HG02970 (cell line): Measurements from ENCODE around the gene RPS3.

Experiments
- ATAC-seq: cut with Tn5 transposase; IDR thresholded peaks from one replicate; pipeline ENCODE4 v1.9.1; 2021; ENCODE audit warnings: mild to moderate bottlenecking, moderate library complexity, moderate number of reproducible peaks; ENCODE audit not compliant: unreplicated experiment, low FRiP score

Gene RPS3

GRCh38 chr11:75432911-75433321 lies 33.6 kb downstream of the RPS3 start, which contains the start of gene KLHL35:
TSS of gene KLHL35 (minus strand) at chr11:75433203. CDS start at chr11:75430629, 2,574 bp downstream.
- ATAC-seq, result no peak

DNA sequence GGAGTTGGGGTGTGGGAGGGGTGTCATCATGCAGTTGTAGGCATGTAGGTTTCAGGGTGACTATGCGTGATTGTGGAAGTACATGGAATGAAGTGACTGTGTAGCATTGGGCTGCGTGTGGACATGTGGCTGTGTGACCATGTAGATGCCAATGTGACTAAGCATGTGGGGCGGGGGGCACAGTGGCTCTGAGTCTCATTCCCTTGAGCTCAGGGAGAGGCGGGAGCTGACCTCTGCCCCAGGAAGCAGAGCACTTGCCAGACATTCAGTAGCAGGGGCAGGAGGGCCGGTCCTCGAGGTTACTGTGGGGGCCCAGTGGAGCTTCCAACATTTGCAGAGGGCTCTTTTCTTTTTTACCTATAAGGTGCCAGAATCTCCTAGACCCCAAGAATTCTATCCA lies 34.1 kb downstream of the RPS3 start:
- no peak for ATAC-seq

- no peak for ATAC-seq
Measured at GRCh38 chr11:75434051-75434450, 34.7 kb downstream of the RPS3 start.

DNA sequence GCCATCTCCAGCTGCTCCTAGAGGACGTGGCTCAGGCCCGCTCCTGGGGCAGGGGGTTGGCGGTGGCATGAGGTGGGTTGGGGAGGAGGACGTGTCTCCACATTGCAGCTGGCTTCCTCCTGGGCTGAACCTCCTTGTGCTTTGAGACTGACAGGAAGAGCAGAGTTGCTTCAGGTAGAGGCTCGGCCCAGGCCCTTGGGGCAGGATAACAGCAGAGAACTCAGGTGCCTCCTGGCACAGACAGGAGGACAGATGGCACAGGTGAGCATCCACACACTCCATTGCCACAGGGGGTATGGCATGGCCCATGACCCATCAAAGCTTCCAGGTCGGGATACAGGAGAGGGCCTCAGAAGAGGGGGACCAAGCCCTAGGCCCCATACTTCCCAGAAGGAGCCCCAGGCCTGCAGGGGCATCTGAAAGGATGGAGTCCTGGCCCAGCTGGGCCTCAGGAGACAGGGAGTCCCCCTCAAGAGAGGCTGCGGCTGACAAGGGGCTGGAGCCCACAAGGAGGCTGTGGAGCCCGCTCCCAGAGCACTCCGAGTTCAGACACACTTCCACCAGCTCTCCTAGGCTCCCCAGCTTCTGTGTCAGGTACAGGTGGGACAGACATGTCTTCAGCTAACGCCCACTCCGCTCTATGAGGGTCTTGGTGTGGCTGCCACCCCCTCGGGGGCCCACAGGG lies 35.7 kb downstream of the RPS3 start:
- ATAC-seq, result no peak

DNA sequence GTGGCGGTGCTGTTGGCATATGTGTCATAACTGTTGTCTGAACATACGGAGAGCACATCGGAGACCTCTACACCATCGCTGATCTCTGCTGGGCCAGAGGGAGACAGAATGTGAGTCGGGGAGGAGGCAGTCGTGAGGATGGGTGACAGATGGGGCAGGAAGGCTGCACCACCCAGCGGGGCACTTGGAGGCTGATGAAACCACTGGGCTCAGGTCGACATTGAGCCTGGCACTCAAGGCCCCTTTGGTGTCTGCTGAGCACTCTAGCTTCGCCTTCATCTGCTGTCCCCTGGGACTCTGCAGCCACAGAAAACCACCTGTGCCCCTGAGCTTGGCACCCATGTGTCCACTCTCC lies 36.2 kb downstream of the RPS3 start:
- ATAC-seq, result no peak

DNA sequence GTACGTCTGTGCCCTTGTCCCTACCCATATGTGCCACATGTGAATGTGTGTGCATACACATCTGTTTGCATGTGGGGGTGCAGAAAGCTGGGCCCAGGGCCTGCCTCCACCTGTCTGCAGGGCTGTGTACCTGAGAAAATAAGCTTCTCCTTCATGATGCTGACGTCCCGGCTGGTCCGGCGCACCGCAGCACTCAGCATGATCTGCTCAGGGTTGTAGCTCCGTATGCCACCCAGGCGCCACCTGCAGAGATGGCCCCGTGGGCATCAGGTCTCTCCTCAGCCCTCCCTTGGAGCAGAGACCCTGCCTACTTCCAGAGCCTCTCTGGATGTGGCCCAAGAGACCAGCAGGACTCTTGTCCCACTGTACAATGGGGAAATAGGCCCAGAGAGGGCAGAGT lies 37.5 kb downstream of the RPS3 start:
- ATAC-seq, result no peak

DNA sequence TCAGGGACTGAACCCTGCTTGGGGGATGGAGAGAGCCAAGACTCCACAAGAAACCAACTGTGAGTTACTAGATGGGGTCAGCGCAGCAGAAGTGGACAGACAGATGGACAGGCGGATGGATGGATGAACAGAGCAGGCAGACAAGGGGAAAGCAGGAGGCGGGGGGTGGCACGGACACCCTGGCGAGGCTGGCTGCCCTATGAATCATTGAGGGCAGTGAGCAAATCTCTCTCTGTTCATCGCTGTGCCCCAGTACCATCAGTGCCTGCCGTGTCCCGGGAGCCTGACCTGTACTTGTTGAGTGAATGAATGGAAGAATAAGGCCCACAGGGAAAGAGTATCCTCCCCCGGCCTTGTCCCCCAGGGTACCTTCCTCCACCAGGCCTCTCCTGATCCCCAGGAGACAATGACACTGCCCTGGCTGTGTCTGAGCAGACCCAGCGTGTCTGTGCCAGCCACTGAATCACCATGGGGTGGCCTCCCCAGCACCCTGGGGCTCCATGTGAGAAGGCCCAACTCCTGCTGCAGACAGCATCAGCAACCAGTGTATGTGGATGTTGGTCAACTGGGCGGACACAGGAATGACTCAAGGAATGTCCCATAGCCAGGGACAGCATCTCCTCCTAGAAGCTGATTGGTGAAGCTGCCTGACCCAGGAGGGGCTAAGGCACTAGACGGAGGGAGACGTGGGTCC lies 38.8 kb downstream of the RPS3 start:
- no peak for ATAC-seq

DNA sequence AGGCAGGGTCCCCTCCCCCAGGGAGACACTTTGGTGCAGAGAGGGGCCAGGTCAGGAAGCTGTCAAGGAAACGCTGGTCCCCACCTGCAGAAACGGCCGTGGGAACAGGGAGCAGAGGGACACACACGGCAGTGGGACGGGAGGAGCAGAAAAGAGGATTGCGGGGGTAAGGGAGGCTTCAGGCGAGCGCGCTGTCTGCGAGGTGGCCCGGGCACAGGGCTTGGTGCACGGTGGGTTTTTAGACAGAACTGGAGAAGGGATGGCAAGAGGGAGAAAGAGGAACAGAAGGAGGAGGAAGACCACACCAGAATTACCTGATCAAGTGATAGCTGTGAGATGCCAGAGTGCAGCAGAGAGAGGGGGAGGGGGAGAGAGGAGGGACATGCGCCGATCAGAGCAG lies 39.7 kb downstream of the RPS3 start:
- no peak for ATAC-seq

GRCh38 chr11:75439495-75440120 lies 40.3 kb downstream of the RPS3 start:
- ATAC-seq, result no peak

DNA sequence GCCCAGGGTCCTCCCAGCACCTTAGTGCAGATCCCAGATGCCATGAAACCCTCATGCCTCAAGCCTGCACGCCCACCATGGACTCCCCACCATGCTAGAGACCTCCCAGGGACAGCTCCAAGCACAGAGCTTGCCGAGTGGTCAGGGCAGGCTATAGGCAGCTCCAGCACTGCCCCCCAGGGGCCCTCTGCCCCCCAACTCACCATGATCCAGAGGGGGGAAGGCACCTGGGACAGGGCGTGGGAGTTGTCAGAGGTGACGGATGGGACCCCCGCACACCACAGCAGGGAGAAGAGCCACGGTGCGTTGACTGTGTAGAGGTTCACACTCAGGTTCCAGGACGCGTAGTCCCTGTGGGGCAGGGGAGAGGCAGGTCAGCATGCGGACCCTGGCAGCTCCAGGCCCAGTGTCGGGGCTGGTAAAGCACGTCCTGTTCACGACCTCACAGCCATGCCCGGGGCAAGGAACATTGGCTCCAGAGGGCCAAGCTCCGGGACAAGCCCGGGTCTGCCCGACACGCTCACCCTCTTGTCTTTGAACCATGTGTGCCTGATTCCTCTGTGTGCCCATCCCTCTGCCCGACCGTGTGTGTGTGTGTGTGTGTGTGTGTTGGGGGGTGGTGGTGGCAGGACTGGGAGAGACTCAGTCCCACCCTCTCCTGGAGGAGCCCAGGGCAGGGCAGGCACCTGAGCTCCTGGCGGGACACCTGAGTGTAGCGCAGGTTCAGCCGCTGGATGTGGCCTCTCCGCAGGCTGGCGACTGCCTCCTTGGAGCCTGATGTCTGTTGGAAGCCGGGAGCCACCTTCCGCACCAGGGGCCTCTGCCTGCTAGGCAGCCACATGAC lies 41.9 kb downstream of the RPS3 start:
- no peak for ATAC-seq

DNA sequence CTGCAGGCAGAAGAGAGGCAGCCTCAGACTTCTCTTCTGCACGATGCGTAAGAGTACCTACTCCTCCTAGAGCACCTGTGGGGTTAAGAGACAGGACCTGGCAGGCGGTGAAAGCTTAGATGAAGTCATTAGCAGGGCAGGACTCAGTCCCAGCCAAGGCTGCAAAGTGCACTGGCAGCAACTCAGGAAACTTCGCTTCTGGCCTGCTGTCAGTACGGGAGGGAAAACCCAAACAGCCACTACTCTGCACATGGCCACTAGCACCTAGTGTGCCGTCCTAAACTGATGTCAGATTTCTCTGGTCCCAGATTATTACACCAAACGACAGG lies 42.5 kb downstream of the RPS3 start:
- ATAC-seq, result no peak

DNA sequence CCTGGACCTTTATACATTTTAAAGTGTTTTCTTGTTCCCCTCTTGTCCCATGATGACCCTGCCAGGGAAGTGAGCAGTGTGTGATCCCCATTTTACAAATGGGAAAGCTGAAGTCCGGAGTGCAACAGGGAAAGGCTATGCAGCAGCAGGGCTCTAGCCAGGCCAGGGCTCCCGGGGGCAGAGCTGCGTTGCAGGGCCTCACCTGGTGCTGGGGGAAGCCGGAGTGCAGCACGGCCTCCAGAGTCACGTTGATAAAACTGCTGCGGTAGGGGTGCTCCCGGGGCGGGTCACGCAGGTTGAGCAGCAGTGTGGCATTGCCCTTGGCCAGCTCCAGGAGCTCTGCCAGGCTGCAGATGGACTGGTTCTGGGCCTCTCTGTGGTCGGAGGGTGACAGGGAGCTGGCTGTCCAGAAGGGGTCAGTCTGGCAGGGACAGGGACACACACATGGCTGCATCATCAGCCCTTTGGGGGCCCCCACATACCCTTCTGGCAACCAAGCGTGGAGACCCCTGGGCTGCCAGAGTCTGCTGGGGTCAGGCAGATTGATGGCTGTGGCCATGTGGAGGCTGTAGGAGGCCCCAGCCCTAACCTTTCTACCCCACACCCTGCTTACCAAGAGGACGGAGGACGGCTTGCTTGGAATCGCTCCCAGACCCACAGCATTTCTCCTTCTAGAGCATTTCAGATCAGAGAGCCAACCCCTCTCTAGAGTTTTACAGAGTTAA lies 43.0 kb downstream of the RPS3 start:
- no peak for ATAC-seq

- ATAC-seq, result no peak
Measured at GRCh38 chr11:75443043-75443442, 43.7 kb downstream of the RPS3 start.

DNA sequence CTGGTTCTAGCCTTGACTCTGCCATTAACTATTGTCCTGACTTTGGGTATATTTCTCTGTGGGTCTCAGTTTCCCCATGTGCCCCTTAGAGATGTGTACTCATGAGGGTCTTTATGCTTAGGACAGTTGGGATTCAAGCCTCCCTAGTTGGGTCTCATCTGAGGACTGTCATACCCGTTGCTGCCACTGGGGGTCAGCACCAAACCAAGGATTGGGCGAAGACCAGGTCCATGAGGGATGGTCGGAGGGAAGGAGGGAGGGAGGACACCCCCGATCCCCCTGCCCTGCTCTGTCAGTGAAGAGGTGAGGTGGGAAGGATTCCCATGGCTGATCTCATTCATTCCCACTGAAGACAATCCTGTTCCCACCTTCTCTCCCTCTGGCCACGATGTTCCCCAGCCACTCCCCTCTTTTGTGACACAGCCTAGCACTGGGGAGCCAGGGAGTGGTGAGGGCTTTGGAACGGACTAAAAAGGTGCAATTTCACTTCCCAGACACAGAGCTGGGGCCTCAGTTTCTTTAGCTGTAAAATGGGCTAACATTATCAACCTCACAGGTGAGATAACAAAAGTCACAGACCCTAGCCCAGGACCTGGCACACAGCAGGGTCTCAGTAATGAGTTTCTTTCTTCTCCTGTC lies 46.1 kb downstream of the RPS3 start:
- ATAC-seq, result no peak

DNA sequence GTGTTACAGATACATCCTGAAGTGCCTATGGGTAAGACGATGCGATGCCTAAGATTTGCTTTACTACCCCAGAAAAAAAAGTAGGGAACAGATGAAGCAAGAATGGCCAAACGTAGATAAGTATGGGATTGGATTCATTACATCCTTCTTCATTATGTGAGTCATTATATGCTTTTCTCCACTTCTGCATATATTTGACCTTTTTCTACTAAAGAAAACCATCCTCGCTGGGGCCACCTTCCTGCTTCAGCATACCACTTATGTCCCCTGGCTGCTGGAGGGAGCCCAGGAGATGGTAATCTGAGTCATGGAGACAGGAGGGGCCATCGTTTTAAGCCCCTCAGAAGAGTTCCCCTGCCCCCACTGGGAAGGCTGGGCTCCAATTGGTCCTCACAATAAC lies 48.1 kb downstream of the RPS3 start:
- no peak for ATAC-seq

GRCh38 chr11:75449271-75449670 lies 50.0 kb downstream of the RPS3 start:
- ATAC-seq, result no peak

- no peak for ATAC-seq
Measured at GRCh38 chr11:75449776-75450175, 50.5 kb downstream of the RPS3 start.

GRCh38 chr11:75450236-75450635 lies 50.9 kb downstream of the RPS3 start:
- ATAC-seq, result no peak

- ATAC-seq, result no peak
Measured at GRCh38 chr11:75450826-75451821, 51.8 kb downstream of the RPS3 start.
